Endothelial cell of umbilical vein (primary cell): ENCODE results near the gene SERPINI1. TPM values are rescaled to one million over a fixed set of nuclear protein-coding genes. Genes with fewer than 3 reads are reported as not detected.

ENCODE experiments used
- BruUV-seq: library from RNA; stranded (reverse); fragments of 400-500 nt; replicated peaks from 2 replicates; lab custom pipeline; 2021; lab: Mats Ljungman, UMichigan
- CTCF ChIA-PET: fragments of 300-600, 350-600 bp; sonication (Branson Sonifier 250); formaldehyde crosslinking; loops from one replicate; lab custom pipeline; 2021; ENCODE audit warnings: antibody characterized with exemption, inconsistent platforms; lab: Charles Lee
- POLR2A ChIA-PET: fragments of 300-600, 350-600 bp; sonication (Branson Sonifier 250); formaldehyde crosslinking; loops from one replicate; lab custom pipeline; 2021; ENCODE audit warnings: antibody characterized with exemption, inconsistent platforms; lab: Charles Lee
- DNase-seq: peaks from one replicate; pipeline ENCODE4 v3.0.0-alpha.2; 2011; ENCODE audit warnings: low read depth, low spot score
- FAIRE-seq: peaks from 2 replicates; lab custom pipeline; 2011; peaks lifted over from hg19 to GRCh38; lab: Jason Lieb, UNC
- H2AFZ ChIP-seq: 2 replicates; pipeline ENCODE4 v1.6.0; 2012; ENCODE audit warnings: low read depth, low read length, control low read depth, inconsistent platforms
- H3K27ac ChIP-seq: 2 replicates; pipeline ENCODE4 v1.5.1; 2011; ENCODE audit warnings: low read depth, mild to moderate bottlenecking, control low read depth, low read length, moderate library complexity; ENCODE audit not compliant: insufficient read depth
- H3K27me3 ChIP-seq, 2 experiments: 2 replicates each; pipeline versions ENCODE4 v1.6.0 to v1.6.1; 2011; ENCODE audit warnings: low read length in 2 of 2, mixed read lengths in 1 of 2; ENCODE audit not compliant: control insufficient read depth in 2 of 2, insufficient read depth in 2 of 2
- H3K36me3 ChIP-seq, 2 experiments: 2 replicates in 1 of 2; 3 replicates in 1 of 2; pipeline ENCODE4 v1.5.1; 2011; ENCODE audit warnings: low read length in 2 of 2, mild to moderate bottlenecking in 1 of 2, moderate library complexity in 1 of 2; ENCODE audit not compliant: control insufficient read depth in 2 of 2, insufficient read depth in 2 of 2; ENCODE audit errors: extremely low read depth in 1 of 2
- H3K4me1 ChIP-seq: 3 replicates; pipeline ENCODE4 v1.5.1; 2011; ENCODE audit warnings: mild to moderate bottlenecking, low read length; ENCODE audit not compliant: control insufficient read depth, insufficient read depth; ENCODE audit errors: extremely low read depth
- H3K4me2 ChIP-seq: 2 replicates; pipeline ENCODE4 v1.6.1; 2011; ENCODE audit warnings: low read length, control low read depth, mixed read lengths; ENCODE audit not compliant: insufficient read depth
- H3K4me3 ChIP-seq, 3 experiments: fragments of 200-600 bp in 1 of 3; sonication (generic), shearing (Covaris generic) in 1 of 3; replicated peaks in 1 of 3; 2 replicates each; pipeline ENCODE4 v1.5.1; 2011 to 2016; ENCODE audit warnings: control low read depth in 3 of 3, low read length in 3 of 3, mild to moderate bottlenecking in 2 of 3, inconsistent platforms in 1 of 3, low read depth in 1 of 3, moderate library complexity in 1 of 3; ENCODE audit not compliant: insufficient read depth in 1 of 3
- H3K79me2 ChIP-seq: 2 replicates; pipeline ENCODE4 v1.6.0; 2012; ENCODE audit warnings: low read length, inconsistent platforms; ENCODE audit not compliant: control insufficient read depth, insufficient read depth
- H3K9ac ChIP-seq: replicated peaks from 2 replicates; pipeline ENCODE3; 2011; ENCODE audit warnings: low read length, control low read depth; ENCODE audit not compliant: insufficient read depth; ENCODE audit errors: extremely low read depth
- H3K9me1 ChIP-seq: replicated peaks from 3 replicates; pipeline ENCODE4 v1.6.0; 2011; ENCODE audit warnings: mild to moderate bottlenecking, low read length; ENCODE audit not compliant: control insufficient read depth, insufficient read depth; ENCODE audit errors: extremely low read depth
- H3K9me3 ChIP-seq: replicated peaks from 2 replicates; pipeline ENCODE4 v1.5.1; 2012; ENCODE audit warnings: low read length, inconsistent platforms; ENCODE audit not compliant: control insufficient read depth, insufficient read depth
- H4K20me1 ChIP-seq: replicated peaks from 2 replicates; pipeline ENCODE3; 2011; ENCODE audit warnings: mild to moderate bottlenecking, low read length; ENCODE audit not compliant: control insufficient read depth, insufficient read depth; ENCODE audit errors: extremely low read depth
- CTCF ChIP-seq, 2 donors: IDR thresholded peaks; 1 replicate in 1 of 2; 2 replicates in 1 of 2; pipeline ENCODE4 v1.5.1; 2011; ENCODE audit warnings: low read length in 2 of 2, mild to moderate bottlenecking in 2 of 2, moderate library complexity in 2 of 2, control low read depth in 1 of 2, inconsistent platforms in 1 of 2, low read depth in 1 of 2; ENCODE audit not compliant: insufficient read depth in 1 of 2; ENCODE audit errors: extremely low read depth in 1 of 2
- EZH2 ChIP-seq: IDR thresholded peaks from 2 replicates; pipeline ENCODE4 v1.6.1; 2012; ENCODE audit warnings: borderline replicate concordance, low read depth, mild to moderate bottlenecking, moderate library complexity, low read length, inconsistent platforms; ENCODE audit not compliant: severe bottlenecking
- FOS ChIP-seq: IDR thresholded peaks from 2 replicates; pipeline ENCODE4 v1.6.1; 2011; ENCODE audit warnings: mild to moderate bottlenecking, low read length, moderate library complexity, borderline replicate concordance; ENCODE audit not compliant: insufficient read depth
- GATA2 ChIP-seq: IDR thresholded peaks from 2 replicates; pipeline ENCODE4 v1.7.0; 2011; ENCODE audit warnings: low read depth, mild to moderate bottlenecking, moderate library complexity, mixed read lengths, low read length; ENCODE audit not compliant: insufficient read length, insufficient read depth
- JUN ChIP-seq: IDR thresholded peaks from 2 replicates; pipeline ENCODE4 v1.6.1; 2011; ENCODE audit warnings: borderline replicate concordance, low read depth; ENCODE audit not compliant: insufficient read length, insufficient read depth
- MAX ChIP-seq: IDR thresholded peaks from 2 replicates; pipeline ENCODE4 v1.6.1; 2011; ENCODE audit not compliant: insufficient read depth, insufficient read length
- MYC ChIP-seq: IDR thresholded peaks from one replicate; pipeline ENCODE4 v1.6.1; 2011; ENCODE audit warnings: mild to moderate bottlenecking, low read depth, low read length
- POLR2A ChIP-seq: IDR thresholded peaks from 2 replicates; pipeline ENCODE4 v1.6.1; 2012; ENCODE audit warnings: low read depth, mild to moderate bottlenecking, control low read depth, low read length
- POLR2AphosphoS5 ChIP-seq: IDR thresholded peaks from 2 replicates; pipeline ENCODE4 v1.6.1; 2012; ENCODE audit warnings: low read depth, mild to moderate bottlenecking, control low read depth, low read length, moderate library complexity; ENCODE audit not compliant: insufficient read depth
- dilution Hi-C: fragments of 300-500 bp; cut with MboI; formaldehyde crosslinking; loops from one replicate; pipeline ENCODE4 v1.15.0; 2019; ENCODE audit warnings: low sequenced_read_pairs; ENCODE audit not compliant: extremely low pct_ligation_motif_present
- intact Hi-C: fragments of 100-400 bp; cut with micrococcal nuclease; formaldehyde crosslinking; loops from one replicate; pipeline ENCODE4 v1.10.0; 2022
- polyA plus RNA-seq, 4 experiments: library from polyadenylated mRNA; depleted of rRNA in 3 of 4; stranded (reverse) in 3 of 4; unstranded in 1 of 4; fragments of >200 nt; gene quantifications; 2 replicates each; pipeline versions ENCODE4 v1.2.1 to v1.2.3, GENCODE V29; 2011 to 2012; ENCODE audit warnings: missing spikeins in 1 of 4
- total RNA-seq: library from RNA; stranded (reverse); gene quantifications from 2 replicates; pipeline ENCODE4 v1.2.3, GENCODE V29; 2021

SERPINI1 gene
- total and polyA plus RNA-seq, 2 donors (not counting 3 experiments of a cell fraction or from before 2014, with no cell fraction given): 0.22 to 0.28 TPM

- FAIRE-seq (no peak), DNase-seq (no peak)
- intact Hi-C loops (no loop called here), dilution Hi-C loops (no loop called here)
- no peaks in the 10 kb centered on the region for H3K9me1 ChIP-seq
- CTCF ChIA-PET: interaction anchor here (1.0 kb wide), 1 partner anchor 47 kb away, joined by 3 read pairs; no protein-coding TSS in a partner anchor
- BruUV-seq: no TSS peak
- H3K4me3 ChIP-seq: no peak overlapping the region
- no peaks in the 10 kb centered on the region for H3K4me1 ChIP-seq
- H3K4me2 ChIP-seq: no peak overlapping the region
- H3K27ac ChIP-seq: no peak overlapping the region
- no peaks in the 10 kb centered on the region for H3K9me3 ChIP-seq
- H3K36me3 ChIP-seq: no peaks in the 10 kb centered on the region
- H3K27me3 ChIP-seq: no peaks in the 10 kb centered on the region
- no peak overlapping the region for H2AFZ ChIP-seq
- no peaks in the 10 kb centered on the region for H3K79me2 ChIP-seq
- no peaks in the 10 kb centered on the region for H4K20me1 ChIP-seq
- POLR2A ChIA-PET: no interaction called here
- H3K9ac ChIP-seq: no peak overlapping the region
- TF ChIP-seq EZH2: no peak
These were observed 99.8 kb downstream of the SERPINI1 start for GRCh38 chr3:167835359-167835758.

GRCh38 chr3:167835953-167836352 lies 100.4 kb downstream of the SERPINI1 start:
- Histone ChIP-seq H3K9me1 (no peaks in the 10 kb centered on the region), H3K4me2 (no peak overlapping the region), H3K9ac (no peak overlapping the region), H3K4me3 (no peak overlapping the region), H3K27me3 (no peaks in the 10 kb centered on the region), H3K36me3 (no peaks in the 10 kb centered on the region), H3K27ac (no peak overlapping the region), H3K79me2 (no peaks in the 10 kb centered on the region), H3K4me1 (no peaks in the 10 kb centered on the region), H3K9me3 (no peaks in the 10 kb centered on the region), H4K20me1 (no peaks in the 10 kb centered on the region), H2AFZ (no peak overlapping the region)
- DNase-seq (no peak), FAIRE-seq (no peak)
- no TSS peak for BruUV-seq
- dilution Hi-C loops (no loop called here), intact Hi-C loops (no loop called here)
- TF ChIP-seq EZH2 (no peak), POLR2A (no peak), MYC (no peak), FOS (no peak), POLR2AphosphoS5 (no peak), MAX (no peak), CTCF (IDR thresholded peaks at IDR 0.05; ENCODE audit: extremely low read depth in 1 of 2, insufficient read depth in 1 of 2, low read depth in 1 of 2, low read length in 2 of 2) (no peak), JUN (no peak), GATA2 (no peak)
- ChIA-PET POLR2A (no interaction called here), CTCF (interaction anchor here (1.0 kb wide), 1 partner anchor 46 kb away, joined by 3 read pairs; no protein-coding TSS in a partner anchor)
